Vagina (tissue), 2 donors: ENCODE measurements around the gene GATB. TPM values are rescaled to one million over a fixed set of nuclear protein-coding genes. Genes with fewer than 3 reads are reported as not detected.

Experiments used
- DNase-seq, 2 donors: peaks; one replicate each; pipeline ENCODE4 v3.0.0-alpha.2; 2017; ENCODE audit errors: extremely low spot score in 2 of 2
- H3K27ac ChIP-seq: fragments of 200-600 bp; sonication (generic); one replicate; pipeline ENCODE4 v1.5.1; 2019
- H3K27me3 ChIP-seq: fragments of 200-600 bp; sonication (generic); one replicate; pipeline ENCODE4 v1.5.1; 2019
- H3K36me3 ChIP-seq, 2 donors: fragments of 200-600 bp; sonication (generic); one replicate each; pipeline ENCODE4 v1.5.1; 2017 to 2019
- H3K4me1 ChIP-seq: fragments of 200-600 bp; sonication (generic); one replicate; pipeline ENCODE4 v1.5.1; 2019
- H3K4me3 ChIP-seq, 2 donors: fragments of 200-600 bp; sonication (generic); 1 replicate in 1 of 2; 2 replicates in 1 of 2; pipeline ENCODE4 v1.5.1; 2016 to 2019
- H3K9me3 ChIP-seq: fragments of 200-600 bp; sonication (generic); one replicate; pipeline ENCODE4 v1.5.1; 2019
- CTCF ChIP-seq, 3 experiments: fragments of 450-650 bp in 2 of 3; fragments of 200-600 bp in 1 of 3; sonication (generic) in 1 of 3; IDR thresholded peaks; one replicate each; pipeline ENCODE4 v1.5.1; 2017 to 2019; ENCODE audit warnings: antibody characterized with exemption in 3 of 3, mild to moderate bottlenecking in 2 of 3, moderate library complexity in 2 of 3
- POLR2A ChIP-seq, 2 donors: fragments of 450-650 bp; IDR thresholded peaks; one replicate each; pipeline ENCODE4 v1.6.1; 2017; ENCODE audit warnings: antibody characterized with exemption in 2 of 2, mild to moderate bottlenecking in 2 of 2, moderate library complexity in 2 of 2
- POLR2AphosphoS5 ChIP-seq, 2 donors: sonication (generic); formaldehyde crosslinking; IDR thresholded peaks; one replicate each; pipeline ENCODE4 v1.9.0; 2017; ENCODE audit warnings: antibody characterized with exemption in 2 of 2, mild to moderate bottlenecking in 2 of 2, low read depth in 1 of 2; ENCODE audit not compliant: insufficient read depth in 1 of 2
- intact Hi-C: fragments of 100-400 bp; cut with DNase I; formaldehyde crosslinking; loops from one replicate; pipeline ENCODE4 v1.15.1; 2023
- total RNA-seq: library from RNA; depleted of rRNA; stranded (reverse); fragments of >200 nt; gene quantifications from one replicate; pipeline ENCODE4 v1.2.3, GENCODE V29; 2016

The GATB gene
- total RNA-seq, 1 donor from 2014 or later = 17.7 TPM

- Histone ChIP-seq H3K36me3 (no peaks in the 10 kb centered on the region), H3K27ac (no peak overlapping the region), H3K4me1 (no peaks in the 10 kb centered on the region), H3K27me3 (no peaks in the 10 kb centered on the region), H3K9me3 (no peaks in the 10 kb centered on the region), H3K4me3 (no peak overlapping the region)
- no peak for TF ChIP-seq CTCF (IDR thresholded peaks at IDR 0.05)
- no peak for TF ChIP-seq POLR2AphosphoS5 (IDR thresholded peaks at IDR 0.05; ENCODE audit: insufficient read depth in 1 of 2, low read depth in 1 of 2)
- no peak for TF ChIP-seq POLR2A (IDR thresholded peaks at IDR 0.05)
- no peak for DNase-seq
- intact Hi-C loops = no loop called here
Observed at GRCh38 chr4:151803246-151803645, 42.4 kb upstream of the GATB start.

GRCh38 chr4:151801547-151802516 lies 41.0 kb upstream of the GATB start:
- intact Hi-C loops = no loop called here
- Histone ChIP-seq H3K4me1 (no peaks in the 10 kb centered on the region), H3K36me3 (no peaks in the 10 kb centered on the region), H3K9me3 (no peaks in the 10 kb centered on the region), H3K4me3 (no peak overlapping the region), H3K27me3 (no peaks in the 10 kb centered on the region), H3K27ac (no peak overlapping the region)
- no peak for DNase-seq
- TF ChIP-seq POLR2AphosphoS5 (IDR thresholded peaks at IDR 0.05; ENCODE audit: insufficient read depth in 1 of 2, low read depth in 1 of 2) (no peak), CTCF (IDR thresholded peaks at IDR 0.05) (peak in 1 of 3 experiments; percentile 36)

GRCh38 chr4:151799417-151800012 lies 38.7 kb upstream of the GATB start:
- intact Hi-C loops = no loop called here
- no peaks in the 10 kb centered on the region for H3K27me3 ChIP-seq
- no peaks in the 10 kb centered on the region for H3K9me3 ChIP-seq
- TF ChIP-seq POLR2AphosphoS5 (IDR thresholded peaks at IDR 0.05; ENCODE audit: insufficient read depth in 1 of 2, low read depth in 1 of 2) (no peak), CTCF (IDR thresholded peaks at IDR 0.05) (no peak), POLR2A (IDR thresholded peaks at IDR 0.05) (no peak)
- no peak for DNase-seq
- no peaks in the 10 kb centered on the region for H3K4me1 ChIP-seq
- no peak overlapping the region for H3K27ac ChIP-seq
- no peak overlapping the region for H3K4me3 ChIP-seq
- no peaks in the 10 kb centered on the region for H3K36me3 ChIP-seq

- Histone ChIP-seq H3K27ac (no peak overlapping the region), H3K4me3 (no peak overlapping the region), H3K4me1 (no peaks in the 10 kb centered on the region), H3K27me3 (no peaks in the 10 kb centered on the region), H3K9me3 (no peaks in the 10 kb centered on the region), H3K36me3 (no peaks in the 10 kb centered on the region)
- no peak for TF ChIP-seq POLR2A (IDR thresholded peaks at IDR 0.05)
- no peak for TF ChIP-seq CTCF (IDR thresholded peaks at IDR 0.05)
- DNase-seq = no peak
- intact Hi-C loops = no loop called here
Observed at GRCh38 chr4:151798678-151799416, 38.0 kb upstream of the GATB start.
